NCI-H2081 treated with DMSO at 0.1 percent for 48 hours (cell line): ENCODE data around the gene ZNF423.

Source experiments
- DNase-seq: peaks from one replicate; lab custom pipeline; 2025; lab: John Stamatoyannopoulos, UW

Gene ZNF423

DNA sequence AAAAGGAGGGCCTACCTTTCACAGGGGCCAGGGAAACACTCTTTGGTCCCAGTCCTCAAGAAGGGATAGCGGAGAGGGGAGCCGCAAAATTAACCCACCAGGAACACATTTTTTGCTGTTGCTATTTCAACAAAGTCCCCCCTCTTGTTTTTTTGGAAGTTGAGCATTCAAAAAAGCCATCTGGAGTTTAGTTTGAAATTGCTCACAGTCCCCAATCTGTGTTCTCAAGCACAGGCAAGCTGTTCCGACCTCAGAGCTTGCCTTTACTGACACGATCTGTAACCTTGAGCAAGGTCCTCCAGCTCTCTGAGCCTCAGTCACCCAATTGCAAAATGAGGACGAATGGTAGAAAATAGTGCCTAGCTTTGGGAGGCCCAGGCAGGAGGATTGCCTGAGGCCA lies 131.1 kb downstream of the ZNF423 start:
- no peak for DNase-seq

DNA sequence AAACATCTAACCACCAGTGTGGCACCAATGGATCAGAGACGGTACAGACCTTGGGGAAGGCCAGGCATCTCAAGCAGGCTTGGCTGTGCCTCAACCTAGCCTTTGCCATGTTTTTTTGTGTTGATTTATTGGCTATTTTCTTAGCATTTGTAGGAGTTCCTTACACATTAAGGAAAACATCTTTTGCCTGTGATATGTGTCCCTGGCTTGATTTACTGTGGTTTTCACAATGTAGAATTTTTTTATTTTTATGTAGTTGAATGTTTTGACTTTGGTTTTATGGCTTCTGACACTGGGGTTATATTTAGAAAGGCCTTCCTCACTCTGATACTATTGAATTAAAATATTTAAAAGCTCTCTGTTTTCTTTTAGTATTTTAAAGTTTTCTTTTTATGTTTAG lies 132.6 kb downstream of the ZNF423 start:
- no peak for DNase-seq

DNA sequence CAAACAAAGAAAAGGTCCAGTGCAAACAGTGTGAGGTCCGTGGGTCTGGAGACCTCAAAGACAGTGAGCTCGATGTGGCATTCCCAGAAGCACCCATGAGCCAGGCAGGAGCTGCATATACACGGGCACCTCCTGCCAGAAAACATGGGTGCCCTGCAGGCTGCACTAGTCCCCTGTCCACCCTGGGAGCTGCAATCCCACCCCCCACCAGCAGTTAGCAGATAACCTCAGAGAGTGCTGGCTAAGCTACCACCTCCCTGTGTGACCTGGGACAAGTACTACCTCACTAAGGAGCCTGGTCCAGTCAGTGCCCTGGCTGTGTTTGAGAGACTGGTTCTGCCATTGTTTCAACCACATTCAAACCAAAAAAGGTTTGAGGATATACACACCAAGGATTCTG lies 135.7 kb downstream of the ZNF423 start:
- DNase-seq = no peak

DNA sequence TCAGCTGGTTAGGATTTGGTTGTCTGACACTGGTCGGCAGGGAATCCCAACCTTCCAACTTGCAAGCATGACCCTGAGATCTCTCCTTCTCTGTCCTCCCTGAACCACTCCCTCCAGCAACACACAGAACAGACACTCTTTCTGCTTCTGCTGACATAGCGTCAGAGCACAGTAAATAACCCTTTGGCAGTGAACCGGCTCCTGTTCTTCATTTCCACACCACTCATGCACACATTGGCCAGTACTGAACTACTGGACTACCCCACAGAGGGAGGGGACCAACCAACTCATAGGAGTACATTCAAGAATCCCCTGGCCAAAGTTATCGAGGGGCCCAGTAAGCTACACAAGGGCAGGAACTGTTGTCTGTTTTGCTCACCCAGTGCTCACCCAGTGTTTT lies 138.2 kb downstream of the ZNF423 start:
- DNase-seq = no peak

DNA sequence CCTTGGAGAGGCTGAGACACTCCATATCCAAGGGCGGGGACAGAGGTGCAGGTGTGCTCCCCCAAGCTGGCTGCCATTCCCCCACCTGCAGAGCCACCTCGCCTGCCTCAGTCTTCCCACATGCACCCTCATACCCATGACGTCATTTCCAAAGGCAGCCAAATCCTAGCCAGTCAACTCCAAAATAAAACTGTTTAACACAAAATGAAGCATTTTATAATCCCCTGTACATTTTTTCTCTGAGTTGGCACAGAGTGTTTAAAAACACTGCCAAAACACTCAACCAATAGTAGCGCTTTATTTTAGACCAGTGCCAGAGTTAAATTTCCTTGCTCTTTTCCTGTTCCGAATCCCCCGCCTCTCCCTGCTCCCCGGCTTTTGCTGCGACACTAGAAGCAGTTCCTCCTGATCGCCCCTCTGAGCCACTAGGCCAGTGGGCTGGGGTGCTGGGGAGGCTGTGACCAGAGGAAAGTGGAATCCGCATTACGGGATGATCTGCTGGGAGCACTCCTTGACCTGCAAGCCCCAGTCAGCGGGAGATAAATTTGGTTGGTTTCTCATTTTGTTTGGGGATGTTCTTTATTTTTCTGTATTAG lies 139.5 kb downstream of the ZNF423 start:
- no peak for DNase-seq

DNA sequence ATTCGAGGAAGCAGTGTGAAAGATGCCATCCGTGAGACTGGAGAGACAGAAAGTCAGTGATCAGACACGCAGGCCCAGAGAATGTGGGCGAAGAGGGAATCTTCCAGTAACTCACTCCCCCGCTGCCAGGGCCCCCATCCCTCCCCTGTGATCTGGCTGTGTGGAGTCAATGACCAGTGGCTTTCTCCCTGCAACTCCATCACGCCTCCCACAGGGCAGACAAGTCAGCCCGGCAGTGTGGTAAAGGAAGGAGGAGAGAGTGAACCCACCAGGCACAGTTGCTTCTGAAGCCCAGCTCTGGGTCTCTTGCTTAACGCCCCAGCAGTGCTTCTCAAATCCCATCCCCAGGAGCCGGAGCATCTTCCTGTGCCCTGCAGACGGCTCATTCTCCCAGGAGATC lies 142.1 kb downstream of the ZNF423 start:
- DNase-seq = no peak

DNA sequence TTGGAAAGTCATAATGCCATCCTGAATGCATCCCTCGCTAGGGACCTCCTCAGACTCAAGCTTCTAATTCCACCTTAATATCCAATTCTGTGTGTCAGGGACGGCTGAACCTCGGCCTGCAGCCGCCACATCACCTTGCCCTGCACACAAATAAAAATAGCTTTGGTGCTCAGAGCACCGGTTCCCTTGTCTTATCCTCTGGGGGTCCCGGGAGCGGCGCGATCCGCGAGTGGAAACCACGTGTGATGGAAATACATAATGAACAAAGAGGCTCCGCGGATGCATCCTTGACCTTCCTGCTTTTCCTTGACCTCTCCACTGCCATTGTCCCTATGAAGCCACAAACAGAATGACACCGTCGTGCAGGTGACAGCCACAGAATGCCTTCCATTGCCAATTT lies 143.4 kb downstream of the ZNF423 start:
- DNase-seq = no peak

DNA sequence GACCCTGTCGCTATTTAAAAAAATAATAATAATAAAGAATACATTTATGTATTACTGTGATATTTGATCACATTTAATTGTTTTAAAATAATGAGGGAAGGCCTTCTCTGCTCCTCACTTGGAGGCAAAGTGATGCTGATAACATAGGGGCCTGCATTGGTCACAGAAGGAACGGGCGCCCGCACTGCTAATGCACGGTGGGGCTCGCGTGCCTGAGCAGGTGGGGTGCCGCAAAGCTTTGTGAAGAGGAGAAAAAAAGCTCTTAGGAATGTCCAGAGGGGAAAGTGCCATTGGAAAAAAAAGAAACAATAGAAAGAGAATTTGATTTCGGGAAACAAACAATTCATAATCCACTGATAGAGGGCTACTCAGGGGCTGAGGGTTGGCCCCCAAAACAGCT lies 143.8 kb downstream of the ZNF423 start:
- no peak for DNase-seq

DNA sequence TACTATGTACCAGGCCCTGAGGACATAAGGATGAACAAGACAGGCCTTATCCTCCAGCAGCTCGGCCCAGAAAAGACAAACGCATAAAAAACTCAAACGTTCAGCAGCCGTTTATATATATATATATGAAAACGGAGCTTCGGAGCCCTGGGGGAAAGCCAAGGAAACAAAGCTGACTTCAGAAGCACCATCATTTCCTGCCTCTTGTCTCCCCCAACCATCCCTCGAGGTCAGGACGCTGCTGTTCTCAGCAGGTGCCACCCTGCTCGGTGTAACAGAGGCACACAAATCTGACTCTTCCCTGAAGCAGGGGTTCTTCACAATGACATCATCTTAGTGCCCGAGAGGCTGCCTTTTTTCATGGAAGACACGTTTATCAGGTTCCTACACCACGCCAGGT lies 146.9 kb downstream of the ZNF423 start:
- no peak for DNase-seq

DNA sequence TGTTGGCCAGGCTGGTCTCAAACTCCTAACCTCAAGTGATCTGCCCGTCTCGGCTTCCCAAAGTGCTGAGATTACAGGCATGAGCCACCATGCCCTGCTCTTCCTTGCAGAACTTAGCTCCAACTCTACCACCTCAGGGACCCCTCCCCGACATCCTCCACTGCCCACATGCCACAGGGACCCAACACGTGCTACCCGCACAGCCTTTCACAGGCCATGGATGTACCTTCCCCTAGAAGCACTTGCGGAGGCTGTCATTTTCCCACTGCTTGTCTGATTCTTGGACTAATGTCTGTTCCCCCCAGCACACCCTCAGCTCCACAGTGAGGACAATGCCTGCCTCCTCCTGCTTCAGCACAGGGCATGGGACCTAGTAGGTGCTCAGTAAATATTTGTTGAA lies 147.4 kb downstream of the ZNF423 start:
- no peak for DNase-seq

DNA sequence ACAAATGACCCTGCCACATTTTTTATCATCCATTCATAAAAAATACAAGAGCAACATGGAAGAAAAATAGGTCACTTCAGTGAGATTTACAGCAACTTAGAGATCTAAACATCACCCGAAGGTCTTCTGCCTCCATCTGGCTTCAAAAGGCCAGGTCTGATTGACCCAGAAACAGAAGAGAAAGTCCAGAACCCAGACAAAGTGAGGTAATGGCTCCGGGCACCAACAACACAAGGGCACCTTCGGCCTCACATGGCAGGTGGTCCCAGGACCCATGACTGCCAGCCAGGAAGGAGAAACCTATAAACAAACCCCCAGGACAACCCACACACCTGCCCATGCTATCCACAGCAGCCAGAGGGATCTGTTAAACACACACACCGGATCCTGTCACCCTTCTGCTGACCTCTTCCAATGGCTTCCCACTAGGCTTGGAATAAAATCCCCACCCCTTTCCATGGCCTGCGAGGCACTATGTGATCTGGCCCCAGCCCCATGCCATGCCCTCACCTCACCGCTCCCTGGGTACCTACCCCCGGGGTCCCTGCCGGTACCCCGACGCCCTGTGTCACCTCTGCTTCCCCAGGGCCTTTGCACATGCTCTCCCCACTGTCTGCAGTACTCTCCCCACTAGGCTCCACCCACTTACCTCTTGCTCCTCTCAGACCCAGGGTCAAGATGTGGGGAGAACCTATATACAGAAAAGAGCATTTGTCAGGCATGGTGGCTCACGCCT lies 149.1 kb downstream of the ZNF423 start:
- no peak for DNase-seq

DNA sequence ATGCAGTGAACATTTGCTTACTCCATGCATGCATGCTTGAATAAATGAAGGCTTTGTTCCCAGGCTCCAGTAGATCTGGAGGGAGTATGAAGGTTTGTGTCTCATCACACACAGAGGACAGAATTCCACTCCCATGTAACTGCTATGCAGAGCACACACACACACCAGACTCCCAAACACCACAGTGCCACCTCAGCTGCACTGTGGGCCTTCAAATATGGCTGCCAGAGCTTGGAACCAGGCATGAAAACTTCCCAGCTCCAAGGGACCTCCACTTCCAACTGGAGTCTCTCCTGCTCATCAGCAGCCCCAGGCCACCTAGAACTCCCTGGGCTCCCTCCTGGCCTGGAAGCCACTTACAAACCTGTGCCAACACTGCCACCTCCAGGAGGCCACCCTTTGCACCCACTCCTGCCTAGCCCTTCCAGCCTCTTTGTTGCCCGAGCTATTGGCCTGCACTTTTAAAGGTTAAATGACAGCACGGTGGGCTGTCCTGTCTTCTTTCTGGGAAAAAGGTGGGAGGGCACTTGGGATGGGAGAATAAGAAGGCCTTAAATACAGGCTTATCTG lies 151.2 kb downstream of the ZNF423 start:
- DNase-seq = no peak

DNA sequence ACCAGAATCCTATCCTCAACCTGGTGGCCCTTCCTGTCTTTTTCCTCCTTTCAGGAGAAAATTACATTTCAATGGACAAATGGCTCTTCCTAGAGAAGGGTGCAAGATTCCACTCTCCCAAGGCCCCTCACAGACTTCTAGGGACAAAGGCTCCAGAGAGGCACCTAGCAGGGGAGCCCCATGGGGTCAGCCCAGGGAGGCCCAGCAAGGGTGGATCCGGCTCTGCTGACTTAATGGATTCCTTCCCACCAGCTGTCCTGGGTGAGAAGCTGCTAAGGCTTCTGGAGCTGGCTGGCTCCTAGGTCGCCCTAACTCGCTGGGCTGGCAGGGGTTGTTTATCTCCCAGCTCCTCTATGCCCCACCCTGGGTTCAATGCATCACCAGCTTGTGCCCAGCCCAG lies 152.4 kb downstream of the ZNF423 start:
- no peak for DNase-seq

DNA sequence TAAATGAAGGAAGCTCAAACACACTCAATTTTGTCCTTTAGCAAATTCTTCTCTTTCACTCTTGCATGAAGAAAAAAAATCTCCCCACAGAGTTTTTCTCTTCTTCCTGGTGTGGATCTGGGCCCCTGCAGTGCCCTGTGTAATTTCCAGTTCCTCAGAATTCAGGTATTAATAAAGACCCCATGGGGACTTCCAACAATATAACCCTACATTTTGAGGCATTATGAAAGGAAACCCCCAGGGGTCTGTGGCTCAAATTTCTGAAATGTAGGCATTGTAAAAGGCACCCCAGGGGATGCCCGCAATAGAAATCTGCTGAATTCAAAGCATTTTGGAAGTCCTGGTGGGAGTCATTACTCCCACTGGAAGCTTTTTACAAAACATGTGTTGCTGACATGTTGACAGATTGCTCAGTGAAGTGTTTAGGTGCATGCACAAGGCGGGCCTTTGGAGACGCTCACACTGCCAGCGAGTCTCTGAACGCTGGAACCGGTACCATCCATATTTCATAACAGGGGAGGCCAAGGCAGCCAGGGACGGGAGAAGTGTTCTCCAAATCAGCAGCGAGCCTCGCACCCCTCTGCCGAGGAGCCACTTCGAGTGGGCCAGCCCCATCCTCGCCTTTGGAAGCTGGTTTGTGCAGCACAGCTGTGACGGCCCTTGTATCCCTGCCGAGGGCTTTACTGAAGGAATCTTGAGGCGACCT lies 154.0 kb downstream of the ZNF423 start:
- DNase-seq = no peak

DNA sequence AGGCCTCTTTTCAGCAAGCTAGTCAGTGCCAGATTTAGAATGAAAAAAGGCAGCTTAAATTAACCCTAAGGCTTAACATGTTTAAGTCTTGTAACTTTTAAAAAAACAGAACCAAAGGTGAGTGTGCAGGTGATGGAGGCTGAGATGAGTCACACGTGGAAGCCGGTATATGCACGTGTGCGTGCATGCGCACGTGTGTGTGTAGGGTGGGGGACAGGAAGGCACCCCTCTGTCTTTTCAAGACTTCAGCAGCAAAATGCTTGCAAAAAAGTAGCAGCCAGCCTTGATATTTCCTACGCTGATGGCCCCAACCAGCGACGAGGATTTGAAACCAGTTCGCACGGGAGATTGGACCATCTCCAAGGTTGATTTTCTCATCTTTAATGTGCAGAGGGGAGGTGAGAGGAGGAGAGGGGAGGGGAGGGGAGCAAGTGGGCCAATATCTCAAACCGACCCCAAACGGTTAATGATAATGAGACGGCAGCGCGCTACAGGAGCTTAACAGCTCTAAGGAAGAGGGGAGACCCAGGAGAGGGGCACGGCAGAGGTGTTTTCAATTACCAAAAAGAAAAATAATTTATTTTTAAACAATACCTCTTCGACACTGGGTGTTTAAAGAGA lies 154.7 kb downstream of the ZNF423 start:
- DNase-seq = no peak

DNA sequence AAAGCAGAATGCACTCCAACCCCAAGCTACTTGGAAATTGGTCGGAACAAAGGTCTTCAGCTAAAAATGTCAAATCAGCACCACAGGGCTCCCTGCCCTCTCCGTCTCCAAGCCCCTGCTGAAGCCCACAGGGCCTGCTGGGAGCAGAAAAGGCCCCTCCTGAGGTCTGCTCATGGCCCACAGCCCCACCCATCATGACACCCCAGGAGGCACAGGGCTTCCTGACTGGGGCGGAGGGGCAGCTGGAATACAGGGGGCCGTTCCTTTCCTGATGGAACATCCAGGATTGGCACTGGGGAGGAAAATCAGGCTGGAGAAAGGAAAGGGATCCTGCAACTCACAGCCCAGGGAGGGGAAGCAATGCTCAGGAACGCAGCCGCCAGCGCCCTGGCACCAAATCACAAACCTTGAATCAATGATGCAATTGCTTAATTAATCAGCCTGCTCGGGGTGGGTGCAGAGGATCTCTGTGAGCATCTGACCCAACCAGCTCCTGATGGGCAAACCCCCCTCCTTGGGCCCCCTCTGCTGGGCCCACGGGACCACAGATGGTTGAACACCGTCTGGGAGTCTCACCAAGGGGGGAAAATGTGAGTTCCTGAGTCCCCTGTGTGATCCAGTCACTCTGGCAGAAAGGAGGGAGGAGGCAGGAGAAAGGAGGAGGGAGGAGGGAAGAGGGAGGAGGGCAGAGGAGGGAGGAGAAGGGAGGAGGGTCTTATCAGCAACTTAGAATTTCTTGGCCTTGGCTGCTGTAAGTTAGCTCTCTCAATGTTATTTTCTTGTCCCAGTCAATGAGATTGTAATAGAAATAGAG lies 155.5 kb downstream of the ZNF423 start:
- DNase-seq = no peak

DNA sequence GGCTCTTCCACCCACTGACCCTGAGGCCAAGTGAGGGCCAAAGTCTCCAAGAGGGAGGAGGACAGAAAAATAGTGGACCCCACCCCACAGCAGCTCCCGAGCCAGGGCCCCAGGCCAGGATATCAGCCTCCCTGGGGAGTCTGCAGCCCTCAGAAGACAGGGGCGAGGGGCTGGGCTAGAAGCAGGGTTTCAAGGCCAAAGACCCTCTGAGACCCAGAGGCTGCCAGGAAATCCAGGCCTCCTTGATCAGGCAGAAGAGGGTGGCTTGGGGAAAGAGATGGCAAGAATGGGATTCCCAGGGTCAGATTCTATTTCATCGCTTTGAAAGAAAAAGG lies 156.1 kb downstream of the ZNF423 start:
- no peak for DNase-seq

DNA sequence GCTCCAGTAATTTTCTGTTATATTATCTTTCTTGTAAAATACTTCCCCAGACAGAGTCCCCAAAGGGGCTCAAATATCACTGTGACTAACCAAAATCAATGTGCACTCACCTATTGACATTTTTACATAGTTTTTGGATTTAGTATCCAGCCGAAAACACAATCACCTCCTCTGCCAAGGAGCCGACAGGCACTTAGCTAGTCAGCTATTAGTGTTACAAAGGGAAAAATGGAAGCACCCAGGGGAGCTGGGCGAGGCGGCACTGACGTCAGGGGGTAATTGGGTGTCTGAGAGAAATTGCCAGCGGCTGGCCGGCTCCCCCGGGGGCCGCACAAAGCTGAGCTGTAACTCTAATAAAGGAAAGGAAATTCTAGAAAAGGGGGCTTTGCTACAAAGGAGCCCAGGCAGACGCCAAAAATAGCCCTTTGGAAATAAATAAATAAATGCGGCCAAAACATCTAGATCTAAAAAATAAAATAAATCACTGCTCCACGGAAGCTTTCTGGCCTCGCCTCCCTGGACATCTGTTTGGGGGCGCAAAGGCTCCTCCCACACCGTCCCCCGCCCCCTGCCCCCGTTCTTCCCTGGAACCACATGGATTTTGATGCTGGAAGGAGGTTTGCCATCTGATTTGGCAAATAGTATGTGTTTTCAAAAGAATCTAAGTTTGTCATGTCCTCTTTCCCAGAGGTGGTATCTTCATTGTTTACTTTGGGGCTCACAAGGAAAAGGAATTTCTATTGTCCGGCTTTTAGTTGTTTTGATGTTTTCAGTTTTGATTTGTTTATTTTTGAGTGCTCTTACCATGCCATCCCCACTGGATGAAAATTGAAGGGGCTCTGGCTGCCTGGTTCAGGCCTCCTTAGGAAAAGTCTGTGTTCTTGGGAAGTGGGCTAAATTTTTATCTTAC lies 156.7 kb downstream of the ZNF423 start:
- DNase-seq = no peak

DNA sequence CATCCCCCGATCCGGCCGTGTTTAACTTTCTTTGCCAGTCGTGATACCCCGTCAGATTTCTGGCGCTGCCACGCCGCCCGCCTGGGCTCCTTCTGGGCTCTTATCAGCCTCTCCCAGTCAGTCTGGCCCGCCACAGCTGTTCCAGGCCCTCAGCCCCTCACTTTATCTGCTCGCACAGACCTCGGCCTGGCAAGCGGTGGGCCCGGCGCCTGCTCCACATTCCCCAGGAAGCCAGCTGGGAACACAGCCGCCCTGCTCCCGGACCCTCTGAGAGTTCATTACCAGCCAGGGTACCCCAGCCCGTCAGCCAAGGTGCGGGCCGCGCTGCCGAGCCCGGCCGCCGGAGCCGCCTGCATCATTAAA lies 157.5 kb downstream of the ZNF423 start:
- no peak for DNase-seq

DNA sequence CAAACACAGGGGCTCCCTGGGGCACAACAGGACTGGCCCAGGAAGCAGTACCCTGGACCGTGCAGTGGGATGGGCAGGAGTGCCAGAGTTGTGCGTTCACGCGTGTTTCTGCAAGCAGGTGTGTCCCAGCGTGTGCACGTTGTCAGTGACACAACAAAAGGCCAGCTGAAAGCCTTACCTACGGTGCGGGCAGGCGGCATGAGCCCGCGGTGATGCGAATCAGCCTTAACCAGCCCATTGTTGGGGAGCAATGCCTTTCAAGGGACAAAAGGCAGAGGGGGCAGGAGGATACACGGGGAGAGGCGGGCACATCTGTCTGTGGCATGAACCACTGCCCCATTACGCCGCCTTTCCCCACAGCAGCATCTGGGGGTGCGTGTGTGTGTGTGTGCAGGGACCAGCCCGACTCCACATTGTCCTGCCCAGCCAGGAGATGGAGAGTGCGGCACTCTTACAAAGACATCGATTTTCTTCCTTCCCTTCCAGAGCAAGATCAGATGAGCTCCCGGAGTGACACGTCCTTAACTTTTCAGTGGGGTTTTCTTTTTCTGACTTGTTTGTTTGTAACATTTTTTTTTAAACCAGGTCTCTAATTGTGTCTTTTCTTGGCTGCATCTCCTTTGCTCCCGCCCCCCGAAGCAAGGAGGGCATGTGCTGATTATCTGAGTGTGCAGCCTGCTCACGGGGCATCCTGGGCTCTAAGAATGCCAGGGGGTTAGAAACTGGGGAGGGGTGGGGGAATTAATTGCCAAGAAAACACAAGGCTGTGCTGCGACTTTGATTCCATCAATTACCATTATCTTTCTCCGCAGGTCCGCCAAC lies 158.1 kb downstream of the ZNF423 start:
- no peak for DNase-seq
